Gastroesophageal sphincter (tissue), 3 donors: ENCODE data around the gene KIRREL2.

Experiments used
- CTCF ChIP-seq, 4 experiments: fragments of 200-600 bp in 2 of 4; fragments of 450-650 bp in 2 of 4; sonication (generic) in 1 of 4; IDR thresholded peaks; one replicate each; pipeline ENCODE4 v1.5.1; 2017 to 2019; ENCODE audit warnings: antibody characterized with exemption in 4 of 4, mild to moderate bottlenecking in 2 of 4, moderate library complexity in 2 of 4
- EP300 ChIP-seq: sonication (generic); formaldehyde crosslinking; IDR thresholded peaks from one replicate; pipeline ENCODE4 v1.6.1; 2017; ENCODE audit warnings: antibody characterized with exemption, mild to moderate bottlenecking
- POLR2A ChIP-seq, 2 donors: fragments of 450-650 bp; IDR thresholded peaks; one replicate each; pipeline ENCODE4 v1.6.1; 2017; ENCODE audit warnings: antibody characterized with exemption in 2 of 2, mild to moderate bottlenecking in 2 of 2, moderate library complexity in 1 of 2
- POLR2AphosphoS5 ChIP-seq: sonication (generic); formaldehyde crosslinking; IDR thresholded peaks from one replicate; pipeline ENCODE4 v1.6.1; 2017; ENCODE audit warnings: antibody characterized with exemption

- TF ChIP-seq CTCF (IDR thresholded peaks at IDR 0.05) (no peak), POLR2AphosphoS5 (no peak), POLR2A (IDR thresholded peaks at IDR 0.05) (no peak), EP300 (no peak)
These were observed 13.9 kb upstream of the KIRREL2 start for GRCh38 chr19:35842666-35843272.
